SKM-1 (cell line): ENCODE measurements around the gene GPI.
"Not testable (repeated sequence)": the region's sequence is repeated elsewhere in the genome, so short reads cannot be mapped to it uniquely, and the experiment has no call there.

Source experiments
- DNase-seq: peaks from one replicate; lab custom pipeline; 2025; ENCODE audit not compliant: unreplicated experiment; lab: John Stamatoyannopoulos, UW

Gene GPI

GRCh38 chr19:34366738-34367623 is 2.0 kb downstream of the GPI start:
- DNase-seq, result peak; percentile 85

DNA sequence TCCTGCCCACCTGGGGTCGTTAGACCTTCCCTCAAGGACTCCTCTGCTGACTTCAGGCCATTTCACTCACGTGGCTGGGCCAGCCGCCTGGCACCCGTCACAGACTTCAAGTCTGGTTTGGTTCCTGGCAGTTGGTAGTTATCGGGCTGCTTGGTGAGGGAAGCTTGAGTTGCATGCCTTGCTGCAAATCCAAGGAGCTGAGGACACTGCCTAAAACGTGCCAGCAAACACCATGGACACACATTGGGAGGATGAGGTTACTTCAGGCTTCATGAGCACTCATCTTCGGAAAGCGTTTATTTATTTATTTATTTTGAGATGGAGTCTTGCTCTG is 2.6 kb downstream of the GPI start:
- no peak for DNase-seq

DNA sequence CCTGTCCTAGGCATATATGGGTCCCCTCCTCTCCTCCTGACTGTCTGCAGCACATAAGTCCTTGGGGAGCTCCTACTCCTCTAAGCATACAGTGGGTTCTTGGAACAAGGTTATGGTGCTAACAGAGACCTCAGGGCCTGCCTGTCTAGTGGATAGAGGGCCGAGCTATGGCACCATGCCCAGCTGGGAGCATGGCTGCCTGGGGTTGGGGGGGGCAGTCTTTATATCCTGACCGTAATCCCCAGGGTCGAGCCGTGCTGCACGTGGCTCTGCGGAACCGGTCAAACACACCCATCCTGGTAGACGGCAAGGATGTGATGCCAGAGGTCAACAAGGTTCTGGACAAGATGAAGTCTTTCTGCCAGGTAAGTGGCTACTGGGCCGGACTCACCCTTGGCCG is 3.3 kb downstream of the GPI start:
- no peak for DNase-seq

DNA sequence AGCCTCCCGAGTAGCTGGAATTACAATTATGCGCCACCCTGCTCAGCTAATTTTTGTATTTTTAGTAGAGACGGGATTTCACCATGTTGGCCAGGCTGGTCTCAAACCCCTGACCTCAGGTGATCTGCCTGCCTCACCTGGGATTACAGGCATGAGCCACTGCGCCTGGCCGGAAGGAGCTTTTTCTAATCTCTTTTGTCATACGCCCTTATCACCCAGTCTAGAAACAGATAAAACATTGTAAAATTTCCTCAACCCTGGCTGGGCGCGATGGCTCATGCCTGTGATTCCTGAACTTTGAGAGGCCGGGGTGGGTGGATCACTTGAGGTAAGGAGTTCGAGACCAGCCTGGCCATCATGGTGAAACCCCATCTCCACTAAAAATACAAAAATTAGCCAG is 4.2 kb downstream of the GPI start:
- not testable (repeated sequence) for DNase-seq

GRCh38 chr19:34370117-34370516 is 5.1 kb downstream of the GPI start:
- DNase-seq, result no peak

GRCh38 chr19:34370983-34371382 is 6.0 kb downstream of the GPI start:
- no peak for DNase-seq

DNA sequence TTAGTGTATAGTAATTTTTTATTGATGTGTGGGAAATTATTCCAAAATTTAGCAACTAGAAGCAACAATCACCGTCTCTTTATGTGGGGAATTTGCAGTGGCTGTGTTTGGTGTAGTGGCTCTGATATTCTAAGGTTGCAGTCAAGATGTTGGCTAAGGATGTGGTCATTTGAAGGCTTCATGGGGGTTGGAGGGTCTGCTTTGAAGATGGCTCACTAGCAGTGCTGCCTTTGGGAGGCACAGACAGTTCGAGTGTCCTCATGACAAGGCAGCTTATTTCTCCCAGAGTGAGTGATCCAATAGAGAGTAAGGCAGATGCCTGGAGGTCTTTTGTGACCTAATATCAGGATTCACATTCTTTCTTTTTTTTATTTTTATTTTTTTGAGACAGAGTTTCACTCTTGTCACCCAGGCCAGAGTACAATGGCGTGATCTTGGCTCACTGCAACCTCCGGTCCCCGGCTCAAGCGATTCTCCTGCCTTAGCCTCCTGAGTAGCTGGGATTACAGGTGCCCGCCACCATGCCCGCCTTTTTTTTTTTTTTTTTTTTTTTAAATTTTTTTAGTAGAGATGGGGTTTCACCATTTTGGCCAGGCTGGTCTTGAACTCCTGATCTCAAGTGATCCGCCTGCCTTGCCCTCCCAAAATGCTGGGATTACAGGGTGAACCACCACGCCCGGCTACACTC is 8.7 kb downstream of the GPI start:
- DNase-seq, result no peak

DNA sequence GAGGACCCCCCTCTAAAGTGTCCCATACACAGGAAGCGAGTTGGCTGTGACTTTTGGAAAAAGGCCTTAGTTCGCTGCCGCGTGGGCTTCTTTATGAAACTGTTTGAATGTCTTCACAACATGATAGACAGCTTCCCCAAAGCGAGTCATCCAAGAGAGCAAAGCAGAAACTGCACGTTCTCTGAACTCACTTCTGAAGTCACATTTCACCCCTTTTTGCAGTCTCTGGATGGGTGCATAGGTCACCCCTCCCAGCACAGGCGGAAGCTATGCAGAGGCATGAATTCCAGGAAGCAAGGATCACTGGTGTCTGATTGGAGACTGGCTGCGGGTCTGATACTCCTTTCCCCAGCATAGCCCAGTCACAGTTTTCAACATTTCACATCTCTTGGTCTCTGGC is 10.6 kb downstream of the GPI start:
- DNase-seq, result no peak

DNA sequence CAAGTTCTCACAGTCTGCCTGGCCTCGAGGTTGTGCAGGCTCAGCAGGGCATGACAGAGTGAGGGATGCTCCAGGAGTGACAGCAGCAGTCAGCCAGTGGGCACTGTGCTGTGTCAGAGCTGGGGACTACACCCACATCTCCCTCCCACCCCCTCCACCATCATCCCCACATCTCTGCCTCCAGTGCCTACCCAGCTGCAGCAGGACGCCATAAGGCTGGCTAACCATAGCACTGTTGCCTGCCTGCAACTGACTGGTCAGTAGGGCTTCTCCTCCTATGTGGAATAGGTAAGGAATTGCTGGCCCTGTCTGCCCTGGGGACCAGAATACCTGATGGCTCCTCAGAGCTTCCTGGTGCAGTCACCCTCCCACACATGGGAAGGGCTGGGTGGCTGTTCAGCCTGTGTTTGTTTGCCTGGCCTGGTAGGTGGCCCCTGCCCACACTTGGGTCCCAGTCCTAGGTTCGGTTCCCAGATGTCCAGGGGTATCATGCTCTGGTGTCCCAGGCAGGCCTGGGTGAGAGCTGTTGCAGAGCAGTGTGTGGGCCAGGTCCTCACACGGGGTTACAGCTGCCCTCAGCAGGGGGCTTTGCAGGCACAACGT is 15.7 kb downstream of the GPI start:
- DNase-seq, result no peak

GRCh38 chr19:34381399-34382251 is 16.6 kb downstream of the GPI start:
- DNase-seq, result no peak

- no peak for DNase-seq
Measured at GRCh38 chr19:34382471-34382870, 17.5 kb downstream of the GPI start.

- no peak for DNase-seq
Measured at GRCh38 chr19:34383599-34383998, 18.6 kb downstream of the GPI start.

DNA sequence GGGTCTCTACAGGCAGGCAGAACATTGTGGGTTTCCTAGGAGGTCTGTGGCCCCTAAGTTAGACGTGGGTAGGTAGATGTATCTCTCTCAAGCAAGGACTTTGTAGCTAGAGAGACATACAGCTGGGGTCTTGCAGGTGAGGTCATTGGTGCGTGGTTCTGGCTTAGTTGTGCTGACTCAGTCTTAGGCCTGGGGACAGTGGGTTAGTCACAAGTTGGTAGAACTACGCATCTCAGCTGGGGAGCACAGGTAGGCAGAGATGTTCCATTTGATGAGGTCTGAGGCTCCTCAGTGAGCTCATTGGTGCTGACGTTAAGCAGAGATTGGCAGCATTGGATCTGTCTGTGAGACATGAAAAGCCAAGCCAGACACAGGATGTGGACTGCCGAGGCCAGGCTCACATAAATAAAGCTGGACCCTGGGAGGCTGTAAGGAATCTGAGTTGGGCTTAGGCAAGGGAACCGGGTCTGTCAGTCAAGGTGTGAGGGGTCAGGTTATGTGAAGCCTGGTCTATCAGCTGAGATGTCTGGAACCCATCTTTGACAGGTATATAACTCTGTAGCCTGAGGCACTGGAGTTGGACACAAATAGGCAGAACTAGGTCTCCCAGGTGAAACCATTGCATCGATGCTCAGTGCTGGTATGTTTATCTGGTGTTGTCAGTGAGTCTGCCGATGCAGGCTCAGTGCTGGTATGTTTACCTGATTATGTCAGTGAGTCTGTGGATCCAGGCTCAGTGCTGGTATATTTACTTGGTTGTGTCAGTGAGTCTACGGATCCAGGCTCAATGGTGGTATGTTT is 21.8 kb downstream of the GPI start:
- DNase-seq, result no peak

DNA sequence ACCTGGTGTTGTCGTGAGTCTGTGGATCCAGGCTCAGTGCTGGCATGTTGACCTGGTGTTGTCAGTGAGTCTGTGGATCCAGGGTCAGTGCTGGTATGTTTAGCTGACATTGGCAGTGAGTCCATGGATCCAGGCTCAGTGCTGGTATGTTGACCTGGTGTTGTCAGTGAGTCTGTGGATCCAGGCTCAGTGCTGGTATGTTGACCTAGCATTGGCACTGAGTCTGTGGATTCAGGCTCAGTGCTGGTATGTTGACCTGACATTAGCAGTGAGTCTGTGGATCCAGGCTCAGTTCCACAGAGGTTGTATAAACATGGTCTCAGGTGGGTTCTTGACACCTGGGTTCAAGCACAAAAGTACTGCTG is 22.4 kb downstream of the GPI start:
- DNase-seq, result no peak

- DNase-seq, result not testable (repeated sequence)
Measured at GRCh38 chr19:34388745-34389144, 23.7 kb downstream of the GPI start.

DNA sequence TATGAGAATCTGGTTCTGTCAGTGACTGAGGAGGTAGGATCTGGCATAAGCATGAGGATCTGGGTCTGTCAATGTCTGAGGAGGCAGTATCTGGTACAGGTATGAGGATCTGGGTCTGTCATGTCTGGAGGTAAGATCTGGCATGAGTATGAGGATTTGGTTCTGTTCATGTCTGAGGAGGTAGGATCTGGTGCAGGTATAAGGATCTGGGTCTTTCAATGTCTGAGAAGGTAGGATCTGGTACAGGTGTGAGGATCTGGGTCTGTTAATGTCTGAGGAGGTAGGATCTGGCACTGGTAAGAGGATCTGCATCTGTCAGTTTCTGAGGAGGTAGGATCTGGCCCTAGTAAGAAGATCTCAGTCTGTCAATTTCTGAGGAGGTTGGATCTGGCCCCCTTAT is 26.8 kb downstream of the GPI start:
- DNase-seq, result no peak

GRCh38 chr19:34393031-34393430 is 28.0 kb downstream of the GPI start:
- no peak for DNase-seq

DNA sequence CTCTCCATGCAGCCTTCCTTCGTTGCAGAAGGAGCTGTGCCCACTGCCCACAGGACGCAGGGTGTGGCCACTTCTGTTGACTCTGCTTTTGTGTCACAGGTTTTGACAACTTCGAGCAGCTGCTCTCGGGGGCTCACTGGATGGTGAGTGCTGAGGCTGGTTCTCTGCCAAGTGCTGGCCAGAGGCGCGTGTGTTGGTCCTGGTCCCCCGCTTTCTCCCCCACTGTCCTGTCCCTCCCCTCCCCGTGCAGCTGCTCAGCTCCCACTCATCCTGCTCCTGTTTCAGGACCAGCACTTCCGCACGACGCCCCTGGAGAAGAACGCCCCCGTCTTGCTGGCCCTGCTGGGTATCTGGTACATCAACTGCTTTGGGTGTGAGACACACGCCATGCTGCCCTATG is 28.6 kb downstream of the GPI start:
- no peak for DNase-seq

GRCh38 chr19:34397853-34398252 is 32.9 kb downstream of the GPI start:
- DNase-seq, result no peak

DNA sequence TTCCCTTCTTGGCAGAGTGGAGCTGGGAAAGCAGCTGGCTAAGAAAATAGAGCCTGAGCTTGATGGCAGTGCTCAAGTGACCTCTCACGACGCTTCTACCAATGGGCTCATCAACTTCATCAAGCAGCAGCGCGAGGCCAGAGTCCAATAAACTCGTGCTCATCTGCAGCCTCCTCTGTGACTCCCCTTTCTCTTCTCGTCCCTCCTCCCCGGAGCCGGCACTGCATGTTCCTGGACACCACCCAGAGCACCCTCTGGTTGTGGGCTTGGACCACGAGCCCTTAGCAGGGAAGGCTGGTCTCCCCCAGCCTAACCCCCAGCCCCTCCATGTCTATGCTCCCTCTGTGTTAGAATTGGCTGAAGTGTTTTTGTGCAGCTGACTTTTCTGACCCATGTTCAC is 34.9 kb downstream of the GPI start:
- no peak for DNase-seq

- not testable (repeated sequence) for DNase-seq
Measured at GRCh38 chr19:34400844-34401243, 35.8 kb downstream of the GPI start.
